Activated naive CD4-positive, alpha-beta T cell treated with anti-CD3 and anti-CD28 coated beads, Interleukin-2, amount 50 U/mL, for 24 hours (primary cell): ENCODE measurements around the gene CSRNP3.

ENCODE experiments used
- H3K27ac Mint-ChIP-seq: one replicate; pipeline ENCODE4 v1.8.0; 2021; ENCODE audit warnings: mild to moderate bottlenecking, mixed read lengths
- H3K27me3 Mint-ChIP-seq: one replicate; pipeline ENCODE4 v1.8.0; 2021; ENCODE audit warnings: mixed read lengths
- H3K36me3 Mint-ChIP-seq: one replicate; pipeline ENCODE4 v1.8.0; 2021; ENCODE audit warnings: mixed read lengths
- H3K4me1 Mint-ChIP-seq: one replicate; pipeline ENCODE4 v1.8.0; 2021; ENCODE audit warnings: mixed read lengths
- H3K4me3 Mint-ChIP-seq: one replicate; pipeline ENCODE4 v1.8.0; 2021; ENCODE audit warnings: mild to moderate bottlenecking, mixed read lengths
- H3K9me3 Mint-ChIP-seq: one replicate; pipeline ENCODE4 v1.8.0; 2021; ENCODE audit warnings: mixed read lengths

CSRNP3 gene

GRCh38 chr2:165686800-165687199 is 217.3 kb downstream of the CSRNP3 start:
- Mint-ChIP-seq H3K4me3 (no peak overlapping the region), H3K9me3 (no peaks in the 10 kb centered on the region), H3K4me1 (no peaks in the 10 kb centered on the region), H3K36me3 (no peaks in the 10 kb centered on the region), H3K27ac (no peak overlapping the region), H3K27me3 (peaks cover 5% of the 10 kb centered on the region)

- peaks cover 5% of the 10 kb centered on the region for H3K27me3 Mint-ChIP-seq
- no peaks in the 10 kb centered on the region for H3K4me1 Mint-ChIP-seq
- H3K9me3 Mint-ChIP-seq = no peaks in the 10 kb centered on the region
- no peak overlapping the region for H3K27ac Mint-ChIP-seq
- H3K4me3 Mint-ChIP-seq = no peak overlapping the region
- no peaks in the 10 kb centered on the region for H3K36me3 Mint-ChIP-seq
These were observed 218.0 kb downstream of the CSRNP3 start for GRCh38 chr2:165687426-165688002.

GRCh38 chr2:165691615-165692014 is 222.1 kb downstream of the CSRNP3 start:
- no peaks in the 10 kb centered on the region for H3K4me1 Mint-ChIP-seq
- no peaks in the 10 kb centered on the region for H3K36me3 Mint-ChIP-seq
- H3K4me3 Mint-ChIP-seq = no peak overlapping the region
- H3K27ac Mint-ChIP-seq = no peak overlapping the region
- peaks cover 3% of the 10 kb centered on the region for H3K27me3 Mint-ChIP-seq
- no peaks in the 10 kb centered on the region for H3K9me3 Mint-ChIP-seq

- no peaks in the 10 kb centered on the region for H3K4me1 Mint-ChIP-seq
- no peaks in the 10 kb centered on the region for H3K9me3 Mint-ChIP-seq
- H3K4me3 Mint-ChIP-seq = no peak overlapping the region
- H3K27me3 Mint-ChIP-seq = no peaks in the 10 kb centered on the region
- H3K36me3 Mint-ChIP-seq = no peaks in the 10 kb centered on the region
- H3K27ac Mint-ChIP-seq = no peak overlapping the region
These were observed 223.4 kb downstream of the CSRNP3 start for GRCh38 chr2:165692906-165693305.

- Mint-ChIP-seq H3K9me3 (no peaks in the 10 kb centered on the region), H3K4me3 (no peak overlapping the region), H3K4me1 (no peaks in the 10 kb centered on the region), H3K27me3 (no peaks in the 10 kb centered on the region), H3K27ac (no peak overlapping the region), H3K36me3 (no peaks in the 10 kb centered on the region)
These were observed 224.3 kb downstream of the CSRNP3 start for GRCh38 chr2:165693838-165694237.

- no peaks in the 10 kb centered on the region for H3K36me3 Mint-ChIP-seq
- H3K4me1 Mint-ChIP-seq = no peaks in the 10 kb centered on the region
- H3K27me3 Mint-ChIP-seq = no peaks in the 10 kb centered on the region
- no peak overlapping the region for H3K4me3 Mint-ChIP-seq
- no peak overlapping the region for H3K27ac Mint-ChIP-seq
- no peaks in the 10 kb centered on the region for H3K9me3 Mint-ChIP-seq
These were observed 228.4 kb downstream of the CSRNP3 start for GRCh38 chr2:165697748-165698443.

- no peak overlapping the region for H3K4me3 Mint-ChIP-seq
- H3K27ac Mint-ChIP-seq = no peak overlapping the region
- no peaks in the 10 kb centered on the region for H3K4me1 Mint-ChIP-seq
- no peaks in the 10 kb centered on the region for H3K36me3 Mint-ChIP-seq
- H3K27me3 Mint-ChIP-seq = no peaks in the 10 kb centered on the region
- H3K9me3 Mint-ChIP-seq = no peaks in the 10 kb centered on the region
These were observed 229.0 kb downstream of the CSRNP3 start for GRCh38 chr2:165698444-165698884.

- H3K4me1 Mint-ChIP-seq = no peaks in the 10 kb centered on the region
- no peaks in the 10 kb centered on the region for H3K36me3 Mint-ChIP-seq
- no peak overlapping the region for H3K4me3 Mint-ChIP-seq
- no peaks in the 10 kb centered on the region for H3K9me3 Mint-ChIP-seq
- H3K27ac Mint-ChIP-seq = no peak overlapping the region
- H3K27me3 Mint-ChIP-seq = no peaks in the 10 kb centered on the region
These were observed 230.4 kb downstream of the CSRNP3 start for GRCh38 chr2:165699946-165700345.

GRCh38 chr2:165700531-165700930 is 231.0 kb downstream of the CSRNP3 start:
- H3K36me3 Mint-ChIP-seq = no peaks in the 10 kb centered on the region
- H3K9me3 Mint-ChIP-seq = no peaks in the 10 kb centered on the region
- H3K4me1 Mint-ChIP-seq = no peaks in the 10 kb centered on the region
- H3K27me3 Mint-ChIP-seq = no peaks in the 10 kb centered on the region
- no peak overlapping the region for H3K4me3 Mint-ChIP-seq
- no peak overlapping the region for H3K27ac Mint-ChIP-seq

- H3K4me3 Mint-ChIP-seq = no peak overlapping the region
- no peaks in the 10 kb centered on the region for H3K9me3 Mint-ChIP-seq
- H3K27ac Mint-ChIP-seq = no peak overlapping the region
- no peaks in the 10 kb centered on the region for H3K27me3 Mint-ChIP-seq
- no peaks in the 10 kb centered on the region for H3K4me1 Mint-ChIP-seq
- H3K36me3 Mint-ChIP-seq = no peaks in the 10 kb centered on the region
These were observed 231.6 kb downstream of the CSRNP3 start for GRCh38 chr2:165701147-165701546.

GRCh38 chr2:165706960-165707487 is 237.5 kb downstream of the CSRNP3 start:
- Mint-ChIP-seq H3K4me1 (no peaks in the 10 kb centered on the region), H3K27me3 (peaks cover 2% of the 10 kb centered on the region), H3K27ac (no peak overlapping the region), H3K4me3 (no peak overlapping the region), H3K9me3 (no peaks in the 10 kb centered on the region), H3K36me3 (no peaks in the 10 kb centered on the region)

- Mint-ChIP-seq H3K36me3 (no peaks in the 10 kb centered on the region), H3K27me3 (peaks cover 3% of the 10 kb centered on the region), H3K4me3 (no peak overlapping the region), H3K9me3 (no peaks in the 10 kb centered on the region), H3K4me1 (no peaks in the 10 kb centered on the region), H3K27ac (no peak overlapping the region)
These were observed 246.6 kb downstream of the CSRNP3 start for GRCh38 chr2:165716091-165716490.

GRCh38 chr2:165718610-165719210 is 249.2 kb downstream of the CSRNP3 start:
- Mint-ChIP-seq H3K4me1 (no peaks in the 10 kb centered on the region), H3K27ac (no peak overlapping the region), H3K36me3 (no peaks in the 10 kb centered on the region), H3K27me3 (peaks cover 5% of the 10 kb centered on the region), H3K9me3 (no peaks in the 10 kb centered on the region), H3K4me3 (no peak overlapping the region)

GRCh38 chr2:165720511-165720910 is 251.0 kb downstream of the CSRNP3 start:
- peaks cover 5% of the 10 kb centered on the region for H3K4me1 Mint-ChIP-seq
- no peaks in the 10 kb centered on the region for H3K9me3 Mint-ChIP-seq
- H3K4me3 Mint-ChIP-seq = no peak overlapping the region
- peaks cover 9% of the 10 kb centered on the region for H3K27me3 Mint-ChIP-seq
- no peak overlapping the region for H3K27ac Mint-ChIP-seq
- no peaks in the 10 kb centered on the region for H3K36me3 Mint-ChIP-seq

GRCh38 chr2:165725421-165725820 is 255.9 kb downstream of the CSRNP3 start:
- H3K4me3 Mint-ChIP-seq = no peak overlapping the region
- H3K36me3 Mint-ChIP-seq = no peaks in the 10 kb centered on the region
- H3K27ac Mint-ChIP-seq = no peak overlapping the region
- H3K4me1 Mint-ChIP-seq = peaks cover 5% of the 10 kb centered on the region
- peaks cover 8% of the 10 kb centered on the region for H3K27me3 Mint-ChIP-seq
- no peaks in the 10 kb centered on the region for H3K9me3 Mint-ChIP-seq
